Measurements from ENCODE around the gene NCOA1. TPM values are rescaled to one million over a fixed set of nuclear protein-coding genes. Genes with fewer than 3 reads are reported as not detected.

Gene NCOA1
- polyA plus RNA-seq, 1 of the 3 experiments (the other 2 are of a cell fraction), result 10.7 TPM

DNA sequence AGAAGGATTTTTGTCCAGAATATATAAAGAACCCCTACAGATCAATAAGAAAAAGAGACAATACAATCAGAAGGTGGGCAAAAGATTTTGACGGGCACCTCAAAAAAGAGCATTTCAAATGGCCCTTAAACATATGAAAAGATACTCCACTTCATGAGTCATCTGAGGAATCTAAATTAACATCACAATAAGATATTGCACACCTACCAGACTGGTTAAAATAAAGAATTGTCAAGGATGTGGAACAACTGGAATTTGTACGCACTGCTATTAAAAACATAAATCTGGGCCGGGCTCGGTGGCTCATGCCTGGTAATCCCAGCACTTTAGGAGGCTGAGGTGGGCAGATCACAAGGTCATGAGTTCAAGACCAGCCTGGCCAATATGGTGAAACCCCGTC lies 17.0 kb upstream of the NCOA1 start:
- Histone ChIP-seq H3K9me2 (no peaks in the 10 kb centered on the region), H4K20me1 (ENCODE audit: insufficient read depth) (no peaks in the 10 kb centered on the region), H3K36me3 (replicated peaks in 1 of 2; ENCODE audit: control insufficient read depth in 1 of 2, insufficient read depth in 2 of 2, low read length in 1 of 2) (no peaks in the 10 kb centered on the region), H3K4me2 (no peak overlapping the region), H2AFZ (ENCODE audit: low read depth) (no peak overlapping the region), H3K27me3 (ENCODE audit: insufficient read depth) (no peaks in the 10 kb centered on the region), H3K9ac (no peak overlapping the region), H3K4me1 (ENCODE audit: control insufficient read depth in 1 of 2, insufficient read depth in 2 of 2, low read depth in 1 of 2, low read length in 1 of 2) (no peaks in the 10 kb centered on the region), H3F3A (replicated peaks; ENCODE audit: insufficient read depth) (no peaks in the 10 kb centered on the region), H3K9me3 (no peaks in the 10 kb centered on the region; the same call in 1 of the 2 replicates), H3K79me2 (ENCODE audit: insufficient read depth) (no peaks in the 10 kb centered on the region), H3K27ac (ENCODE audit: low read depth in 2 of 2, low read length in 1 of 2) (no peak overlapping the region), H3K4me3 (ENCODE audit: low read depth in 2 of 2, low read length in 1 of 2) (no peak overlapping the region)
- no peak for DNase-seq
- TF ChIP-seq, protein P1, sequence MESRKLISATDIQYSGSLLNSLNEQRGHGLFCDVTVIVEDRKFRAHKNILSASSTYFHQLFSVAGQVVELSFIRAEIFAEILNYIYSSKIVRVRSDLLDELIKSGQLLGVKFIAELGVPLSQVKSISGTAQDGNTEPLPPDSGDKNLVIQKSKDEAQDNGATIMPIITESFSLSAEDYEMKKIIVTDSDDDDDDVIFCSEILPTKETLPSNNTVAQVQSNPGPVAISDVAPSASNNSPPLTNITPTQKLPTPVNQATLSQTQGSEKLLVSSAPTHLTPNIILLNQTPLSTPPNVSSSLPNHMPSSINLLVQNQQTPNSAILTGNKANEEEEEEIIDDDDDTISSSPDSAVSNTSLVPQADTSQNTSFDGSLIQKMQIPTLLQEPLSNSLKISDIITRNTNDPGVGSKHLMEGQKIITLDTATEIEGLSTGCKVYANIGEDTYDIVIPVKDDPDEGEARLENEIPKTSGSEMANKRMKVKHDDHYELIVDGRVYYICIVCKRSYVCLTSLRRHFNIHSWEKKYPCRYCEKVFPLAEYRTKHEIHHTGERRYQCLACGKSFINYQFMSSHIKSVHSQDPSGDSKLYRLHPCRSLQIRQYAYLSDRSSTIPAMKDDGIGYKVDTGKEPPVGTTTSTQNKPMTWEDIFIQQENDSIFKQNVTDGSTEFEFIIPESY (IDR thresholded peaks at IDR 0.05; ENCODE audit: borderline replicate concordance, low read depth), result no peak
- TF ChIP-seq TCF12 (IDR thresholded peaks at IDR 0.05) (no peak), SMC3 (IDR thresholded peaks at IDR 0.05; ENCODE audit: low read depth, low read length) (no peak), CHD2 (IDR thresholded peaks at IDR 0.05; ENCODE audit: low read length, partially characterized antibody) (no peak), MEF2A (IDR thresholded peaks at IDR 0.05; ENCODE audit: borderline replicate concordance, low read depth) (no peak), FOXJ3 (CRISPR knock-in tag; IDR thresholded peaks at IDR 0.05) (no peak), RXRA (IDR thresholded peaks at IDR 0.05; ENCODE audit: borderline replicate concordance, low read depth) (no peak), RFX5 (IDR thresholded peaks at IDR 0.05; ENCODE audit: low read length) (no peak)
- TF ChIP-seq, protein P2, sequence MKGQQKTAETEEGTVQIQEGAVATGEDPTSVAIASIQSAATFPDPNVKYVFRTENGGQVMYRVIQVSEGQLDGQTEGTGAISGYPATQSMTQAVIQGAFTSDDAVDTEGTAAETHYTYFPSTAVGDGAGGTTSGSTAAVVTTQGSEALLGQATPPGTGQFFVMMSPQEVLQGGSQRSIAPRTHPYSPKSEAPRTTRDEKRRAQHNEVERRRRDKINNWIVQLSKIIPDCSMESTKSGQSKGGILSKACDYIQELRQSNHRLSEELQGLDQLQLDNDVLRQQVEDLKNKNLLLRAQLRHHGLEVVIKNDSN (IDR thresholded peaks at IDR 0.05; ENCODE audit: borderline replicate concordance, low read depth), result no peak
- POLR2A ChIA-PET, result no interaction called here
- CTCF ChIA-PET, result no interaction called here
- 95% methylated on average over 5 of the region's 5 CpGs for WGBS (ENCODE audit: low lambda C conversion rate)

DNA sequence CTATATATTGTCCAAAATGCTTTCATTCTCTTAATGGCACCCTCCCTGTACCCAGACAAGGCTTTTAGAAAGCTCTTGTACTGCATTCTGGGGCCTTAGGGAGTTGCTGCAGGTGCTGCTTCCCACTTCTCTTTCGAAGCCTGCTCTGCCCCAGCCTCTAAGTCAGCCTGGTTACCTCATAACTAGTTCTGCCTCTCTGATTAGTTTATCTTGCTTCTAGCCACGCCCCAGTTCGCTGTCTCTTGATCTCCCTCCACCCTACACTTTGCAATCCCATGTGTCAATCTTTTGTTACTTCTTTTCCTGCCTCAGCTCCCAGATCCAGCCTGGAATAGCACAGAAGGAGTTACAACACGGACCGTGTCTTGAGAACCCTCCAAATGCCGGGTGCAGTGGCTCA lies 13.8 kb upstream of the NCOA1 start:
- Histone ChIP-seq H3K4me1 (ENCODE audit: control insufficient read depth in 1 of 2, insufficient read depth in 2 of 2, low read depth in 1 of 2, low read length in 1 of 2) (no peaks in the 10 kb centered on the region), H3K9me2 (no peaks in the 10 kb centered on the region), H3K27ac (ENCODE audit: low read depth in 2 of 2, low read length in 1 of 2) (no peak overlapping the region), H3K9me3 (no peaks in the 10 kb centered on the region; the same call in 1 of the 2 replicates), H3K4me2 (no peak overlapping the region), H3K4me3 (ENCODE audit: low read depth in 2 of 2, low read length in 1 of 2) (no peak overlapping the region), H3K79me2 (ENCODE audit: insufficient read depth) (no peaks in the 10 kb centered on the region), H2AFZ (ENCODE audit: low read depth) (no peak overlapping the region), H3K27me3 (ENCODE audit: insufficient read depth) (no peaks in the 10 kb centered on the region), H3K9ac (no peak overlapping the region), H4K20me1 (ENCODE audit: insufficient read depth) (no peaks in the 10 kb centered on the region), H3K36me3 (replicated peaks in 1 of 2; ENCODE audit: control insufficient read depth in 1 of 2, insufficient read depth in 2 of 2, low read length in 1 of 2) (no peaks in the 10 kb centered on the region), H3F3A (replicated peaks; ENCODE audit: insufficient read depth) (no peaks in the 10 kb centered on the region)
- no peak for DNase-seq
- 62% methylated on average over 6 of the region's 6 CpGs for WGBS (ENCODE audit: low lambda C conversion rate)
- ChIA-PET POLR2A (no interaction called here), CTCF (no interaction called here)
- TF ChIP-seq RFX5 (IDR thresholded peaks at IDR 0.05; ENCODE audit: low read length) (no peak), PBX3 (IDR thresholded peaks at IDR 0.05) (no peak)
